Posterior cingulate gyrus (tissue), 11 donors: ENCODE results near the gene SLC36A2.
A peak's percentile ranks its signal among the peaks of the same experiment; 100 is the strongest.
"Not testable (repeated sequence)": the region's sequence is repeated elsewhere in the genome, so short reads cannot be mapped to it uniquely, and the experiment has no call there.

ENCODE experiments used
- DNase-seq, 10 donors: peaks; one replicate each; pipeline versions ENCODE4 v3.0.0 to v3.0.0-alpha.2; 2020 to 2021; ENCODE audit warnings: mixed read lengths in 3 of 10
- intact Hi-C: fragments of 100-400 bp; cut with DNase I; formaldehyde crosslinking; loops from one replicate; pipeline ENCODE4 v1.15.1; 2023

SLC36A2 gene

DNA sequence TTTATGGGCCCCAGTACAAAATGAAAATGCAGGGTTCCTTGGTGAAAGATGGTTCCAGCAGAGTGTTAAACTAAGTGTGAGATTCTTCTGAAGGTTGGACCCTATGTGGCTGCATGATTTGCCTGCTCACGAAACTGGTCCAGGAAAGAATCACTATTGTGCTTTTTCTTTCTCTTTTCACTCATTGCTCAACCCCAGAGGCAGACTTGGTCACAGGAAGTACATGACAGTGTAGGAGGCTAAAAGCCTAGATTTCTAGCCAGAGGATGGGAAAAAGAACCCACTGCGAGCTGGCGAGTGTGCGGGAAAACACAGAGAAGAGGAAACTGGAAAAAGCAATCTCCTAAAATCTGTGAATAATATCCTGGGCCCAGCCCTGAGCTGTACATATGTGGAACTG lies 18.6 kb downstream of the SLC36A2 start:
- intact Hi-C loops = no loop called here
- DNase-seq = no peak

DNA sequence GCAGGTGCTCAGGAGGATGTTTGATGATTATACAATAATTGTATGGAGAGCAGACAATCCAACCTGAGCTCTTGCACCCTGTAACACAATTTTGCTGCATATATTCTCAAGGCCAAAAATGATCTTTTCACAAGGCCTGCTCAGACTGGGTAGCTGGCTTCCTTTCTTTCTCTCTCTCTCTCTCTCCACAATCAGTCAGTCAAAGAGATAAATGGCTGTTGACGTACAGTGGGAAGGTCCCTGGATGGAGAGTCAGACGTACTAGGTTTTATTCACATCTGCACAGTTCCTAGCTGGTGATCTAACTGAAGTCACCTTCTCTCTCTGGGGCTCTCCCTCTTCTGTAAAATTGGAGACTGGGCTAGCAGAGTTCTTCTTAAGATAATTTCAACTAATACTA lies 19.8 kb downstream of the SLC36A2 start:
- DNase-seq = no peak

GRCh38 chr5:151326266-151326665 lies 21.1 kb downstream of the SLC36A2 start:
- DNase-seq = no peak
- intact Hi-C loops = no loop called here

More for the DNA sequence above, 19.8 kb downstream of the SLC36A2 start:
- intact Hi-C loops = no loop called here

GRCh38 chr5:151320481-151320880 lies 26.9 kb downstream of the SLC36A2 start:
- DNase-seq = no peak
- intact Hi-C loops = no loop called here

GRCh38 chr5:151318850-151319732 lies 28.3 kb downstream of the SLC36A2 start:
- intact Hi-C loops = no loop called here
- peak in 2 of 10 donors; percentile 15 to 80 for DNase-seq

DNA sequence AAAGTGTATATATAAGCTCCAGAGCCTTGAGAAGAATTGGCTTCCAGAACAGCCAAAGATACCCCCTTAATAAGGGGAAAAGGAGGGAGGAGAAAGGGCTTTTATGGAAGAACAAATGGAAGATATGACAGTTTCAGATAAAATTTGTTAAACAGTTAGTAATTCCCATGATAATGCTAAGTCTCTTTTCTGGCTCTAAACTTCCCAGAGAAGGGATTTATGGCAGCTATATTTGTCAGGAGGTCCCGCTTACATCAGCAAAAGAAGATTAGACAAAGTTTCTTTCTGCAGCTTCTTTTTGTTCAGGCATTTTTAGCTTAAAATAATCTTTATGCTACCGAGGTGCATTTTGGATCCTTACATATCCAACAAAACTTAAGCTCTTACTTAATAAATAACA lies 29.5 kb downstream of the SLC36A2 start:
- intact Hi-C loops = no loop called here
- no peak for DNase-seq

DNA sequence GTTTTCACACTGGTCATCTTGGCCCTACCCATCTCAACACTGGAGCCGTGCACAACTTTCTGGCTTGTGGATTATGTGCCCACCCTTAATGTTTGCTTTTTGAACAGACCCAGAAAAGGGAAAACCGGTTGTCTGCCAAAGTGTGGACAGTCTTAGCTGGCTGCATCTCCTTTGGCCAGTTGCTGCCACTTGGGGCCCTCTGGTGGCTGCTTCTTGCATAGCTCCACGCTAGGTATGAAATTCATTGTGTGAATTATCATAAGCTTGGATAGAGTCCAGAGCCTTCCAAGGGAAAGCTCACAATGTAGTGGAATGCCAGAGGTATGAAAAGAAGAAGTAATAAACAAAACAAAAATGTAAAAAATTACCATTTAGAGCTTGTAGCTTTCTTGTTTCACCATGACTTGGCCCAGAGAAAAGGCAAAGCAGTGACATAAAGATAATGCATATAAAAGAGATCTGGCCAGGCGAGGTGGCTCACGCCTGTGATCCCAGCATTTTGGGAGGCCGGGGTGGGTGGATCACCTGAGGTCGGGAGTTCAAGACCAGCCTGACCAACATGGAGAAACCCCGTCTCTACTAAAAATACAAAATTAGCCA lies 31.3 kb downstream of the SLC36A2 start:
- intact Hi-C loops = no loop called here
- DNase-seq = peak in 6 of 10 donors; percentile 30 to 87 (median 56)

GRCh38 chr5:151313357-151313756 lies 34.0 kb downstream of the SLC36A2 start:
- intact Hi-C loops = no loop called here

GRCh38 chr5:151312756-151313324 lies 34.5 kb downstream of the SLC36A2 start:
- no peak for DNase-seq
- intact Hi-C loops = no loop called here

More at GRCh38 chr5:151313357-151313756, 34.0 kb downstream of the SLC36A2 start:
- DNase-seq = no peak

- no peak for DNase-seq
- intact Hi-C loops = no loop called here
These were observed 36.4 kb downstream of the SLC36A2 start for GRCh38 chr5:151310932-151311331.

- DNase-seq, intact Hi-C loops: not testable (repeated sequence)
These were observed 37.5 kb downstream of the SLC36A2 start for GRCh38 chr5:151309821-151310220.

- DNase-seq, intact Hi-C loops: not testable (repeated sequence)
These were observed 38.1 kb downstream of the SLC36A2 start for GRCh38 chr5:151309266-151309665.

- intact Hi-C loops = no loop called here
- DNase-seq = no peak
These were observed 43.7 kb downstream of the SLC36A2 start, which contains the start of gene SLC36A3 for GRCh38 chr5:151303666-151304065. SLC36A3 (minus strand) TSS chr5:151303766; CDS start chr5:151303354, 412 bp downstream.

GRCh38 chr5:151298063-151298855 lies 49.1 kb downstream of the SLC36A2 start:
- no peak for DNase-seq
- intact Hi-C loops = no loop called here

GRCh38 chr5:151296974-151297373 lies 50.4 kb downstream of the SLC36A2 start:
- intact Hi-C loops = no loop called here
- no peak for DNase-seq

DNA sequence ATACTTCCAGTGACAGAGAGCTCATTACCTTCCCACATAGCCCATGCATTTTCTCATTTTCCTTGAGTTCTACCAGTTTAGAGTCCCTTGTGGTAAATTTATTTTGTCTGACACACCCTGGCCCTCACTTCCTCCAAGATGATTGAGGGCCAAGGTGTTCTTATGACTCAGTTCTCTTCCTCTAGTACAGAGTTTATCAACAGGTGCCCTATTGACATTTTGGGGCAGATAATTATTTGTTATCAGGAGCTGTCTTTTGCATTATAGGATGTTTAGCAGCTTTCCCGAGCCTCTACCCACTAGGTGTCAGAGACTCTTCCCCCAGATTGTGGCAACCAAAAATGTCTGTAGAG lies 50.9 kb downstream of the SLC36A2 start:
- intact Hi-C loops = no loop called here
- DNase-seq = no peak

DNA sequence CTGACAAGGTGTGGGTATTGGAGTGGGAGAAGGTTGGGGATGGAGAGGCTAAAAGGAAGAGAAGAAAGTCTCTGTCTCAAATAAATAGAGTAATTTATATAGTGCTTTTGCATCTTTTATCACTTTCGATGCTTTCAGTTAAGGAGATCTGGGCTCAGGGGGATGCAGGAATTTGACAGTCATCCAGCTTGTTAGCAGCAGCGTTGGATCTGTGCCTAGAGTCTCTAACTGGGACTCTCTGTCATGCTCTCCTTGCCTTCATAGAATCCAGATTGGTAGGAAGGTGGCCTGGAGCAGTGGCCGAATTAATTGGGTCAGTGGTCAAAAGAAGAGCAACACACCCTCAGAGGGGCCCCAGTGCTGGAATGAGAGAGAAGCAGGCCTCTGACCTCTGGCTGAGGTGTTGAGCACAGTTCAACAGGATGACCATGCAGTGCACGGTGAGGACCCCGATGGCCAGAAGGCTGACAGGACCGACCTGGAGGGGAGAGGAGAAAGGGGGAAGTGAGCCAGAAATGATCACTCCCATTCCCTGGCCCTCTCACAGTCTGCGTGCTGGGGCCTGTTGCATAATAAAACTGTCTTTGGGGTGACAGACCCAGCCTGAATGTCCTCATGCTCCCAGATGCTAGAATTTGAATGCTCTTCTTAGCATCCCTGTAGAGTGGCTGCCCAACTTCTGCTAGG lies 51.4 kb downstream of the SLC36A2 start:
- no peak for DNase-seq
- intact Hi-C loops = no loop called here

- no peak for DNase-seq
- intact Hi-C loops = no loop called here
These were observed 52.2 kb downstream of the SLC36A2 start for GRCh38 chr5:151295138-151295537.

GRCh38 chr5:151293624-151294023 lies 53.7 kb downstream of the SLC36A2 start:
- no peak for DNase-seq
- intact Hi-C loops = no loop called here

DNA sequence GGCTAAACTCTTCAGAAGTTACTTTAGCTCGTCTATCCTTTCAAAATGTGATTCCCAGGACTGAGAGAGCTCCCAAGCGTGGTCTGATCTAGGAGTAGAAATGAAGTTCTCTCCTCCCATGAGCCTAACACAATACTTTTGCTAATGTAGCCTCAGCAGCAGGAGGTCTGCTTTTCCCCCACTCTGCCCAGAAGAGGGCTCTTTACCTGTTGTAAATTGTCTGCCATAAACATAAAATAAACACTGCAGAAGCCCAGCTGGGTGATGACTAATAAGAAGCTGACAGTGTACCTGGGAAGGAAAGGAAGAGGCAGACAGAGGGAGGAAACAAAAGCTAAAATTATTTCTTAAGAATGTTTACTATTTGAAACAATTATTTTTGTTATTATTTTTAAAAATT lies 59.2 kb downstream of the SLC36A2 start:
- intact Hi-C loops = no loop called here
- no peak for DNase-seq
